Measurements from ENCODE around the gene SET.

GRCh38 chr9:128715436-128715750 lies 26.4 kb downstream of the SET start:
- TF ChIP-seq POLR2A (IDR thresholded peaks at IDR 0.05) (no peak), CTCF (IDR thresholded peaks at IDR 0.05) (no peak)
